Thymus (tissue), 11 donors: ENCODE measurements around the gene CCL4. TPM values are rescaled to one million over a fixed set of nuclear protein-coding genes. Genes with fewer than 3 reads are reported as not detected.

ENCODE experiments used
- DNase-seq, 9 donors: peaks; one replicate each; pipeline ENCODE4 v3.0.0-alpha.2; 2013; ENCODE audit warnings: low spot score in 9 of 9, low read depth in 6 of 9, missing footprints in 1 of 9
- H3K27ac ChIP-seq, 2 donors: one replicate each; pipeline ENCODE4 v1.5.1; 2013; ENCODE audit warnings: control low read depth in 1 of 2, low read depth in 1 of 2, low read length in 1 of 2, mild to moderate bottlenecking in 1 of 2, moderate library complexity in 1 of 2
- H3K27me3 ChIP-seq, 2 donors: one replicate each; pipeline ENCODE4 v1.5.1; 2013; ENCODE audit warnings: low read length in 1 of 2; ENCODE audit not compliant: control insufficient read depth in 2 of 2, insufficient read depth in 1 of 2
- H3K36me3 ChIP-seq, 2 donors: one replicate each; pipeline ENCODE4 v1.5.1; 2013; ENCODE audit warnings: low read length in 1 of 2, mild to moderate bottlenecking in 1 of 2, moderate library complexity in 1 of 2; ENCODE audit not compliant: control insufficient read depth in 2 of 2, insufficient read depth in 2 of 2
- H3K4me1 ChIP-seq, 2 donors: one replicate each; pipeline ENCODE4 v1.5.1; 2013; ENCODE audit warnings: low read length in 2 of 2; ENCODE audit not compliant: control insufficient read depth in 2 of 2, insufficient read depth in 2 of 2
- H3K4me3 ChIP-seq, 2 donors: one replicate each; pipeline ENCODE4 v1.5.1; 2013; ENCODE audit warnings: low read length in 2 of 2, control low read depth in 1 of 2, mild to moderate bottlenecking in 1 of 2
- H3K9me3 ChIP-seq, 2 donors: one replicate each; pipeline ENCODE4 v1.5.1; 2013; ENCODE audit warnings: low read length in 1 of 2, mild to moderate bottlenecking in 1 of 2; ENCODE audit not compliant: control insufficient read depth in 2 of 2, insufficient read depth in 1 of 2
- WGBS: extraction: QIAGEN DNeasy Blood & Tissue Kit; methylation state at CpG from one replicate; pipeline ENCODE4 v1.1.7; 2013; 5-methylcytosine and 5-hydroxymethylcytosine counted together
- polyA plus RNA-seq: library from polyadenylated mRNA; stranded (reverse); fragments of 200-250 nt; gene quantifications from one replicate; pipeline ENCODE4 v1.2.3, GENCODE V29; 2013
- total RNA-seq: library from RNA; stranded (reverse); fragments of 120-200 nt; gene quantifications from one replicate; pipeline ENCODE4 v1.2.4, GENCODE V29; 2013
- donor health status: healthy.

CCL4 gene
- total and polyA plus RNA-seq, 2 donors = 7.3 to 15.4 TPM

- H3K9me3 ChIP-seq = no peaks in the 10 kb centered on the region
- no peak overlapping the region for H3K27ac ChIP-seq
- H3K4me3 ChIP-seq = no peak overlapping the region
- 92% methylated on average over 5 of the region's 5 CpGs for WGBS
- H3K4me1 ChIP-seq = no peaks in the 10 kb centered on the region
- DNase-seq = no peak
- peaks cover 0 to 6% of the 10 kb centered on the region in 2 donors for H3K27me3 ChIP-seq
- no peaks in the 10 kb centered on the region for H3K36me3 ChIP-seq
These were observed 41.5 kb downstream of the CCL4 start for GRCh38 chr17:36144981-36145729.

- H3K36me3 ChIP-seq = no peaks in the 10 kb centered on the region
- no peak for DNase-seq
- H3K4me1 ChIP-seq = no peaks in the 10 kb centered on the region
- no peak overlapping the region for H3K4me3 ChIP-seq
- H3K9me3 ChIP-seq = no peaks in the 10 kb centered on the region
- 96% methylated on average over 3 of the region's 3 CpGs for WGBS
- H3K27me3 ChIP-seq = peaks cover 0 to 6% of the 10 kb centered on the region in 2 donors
- H3K27ac ChIP-seq = no peak overlapping the region
These were observed 44.0 kb downstream of the CCL4 start for GRCh38 chr17:36147601-36148000.

- peak in 8 of 9 donors; percentile 17 to 60 (median 35) for DNase-seq
- Histone ChIP-seq H3K4me3 (no peak overlapping the region), H3K9me3 (no peaks in the 10 kb centered on the region), H3K4me1 (no peaks in the 10 kb centered on the region), H3K27ac (no peak overlapping the region), H3K36me3 (no peaks in the 10 kb centered on the region), H3K27me3 (peaks cover 0 to 9% of the 10 kb centered on the region in 2 donors)
- WGBS = 48% methylated on average over 6 of the region's 6 CpGs
These were observed 45.1 kb downstream of the CCL4 start for GRCh38 chr17:36148559-36149295.

- 66% methylated on average over 11 of the region's 11 CpGs for WGBS
- Histone ChIP-seq H3K27ac (no peak overlapping the region), H3K4me1 (no peaks in the 10 kb centered on the region), H3K4me3 (no peak overlapping the region), H3K27me3 (peaks cover 0 to 9% of the 10 kb centered on the region in 2 donors), H3K36me3 (no peaks in the 10 kb centered on the region), H3K9me3 (no peaks in the 10 kb centered on the region)
- no peak for DNase-seq
These were observed 45.7 kb downstream of the CCL4 start for GRCh38 chr17:36149296-36149820.

- 90% methylated on average over 4 of the region's 4 CpGs for WGBS
- no peak overlapping the region for H3K27ac ChIP-seq
These were observed 48.4 kb downstream of the CCL4 start for GRCh38 chr17:36151891-36152638.

GRCh38 chr17:36152639-36153120 lies 49.1 kb downstream of the CCL4 start:
- DNase-seq = no peak
- 97% methylated on average over 8 of the region's 8 CpGs for WGBS
- Histone ChIP-seq H3K4me1 (no peaks in the 10 kb centered on the region), H3K36me3 (no peaks in the 10 kb centered on the region), H3K4me3 (no peak overlapping the region), H3K9me3 (no peaks in the 10 kb centered on the region), H3K27ac (no peak overlapping the region), H3K27me3 (peaks cover 0 to 9% of the 10 kb centered on the region in 2 donors)

More at GRCh38 chr17:36151891-36152638, 48.4 kb downstream of the CCL4 start:
- Histone ChIP-seq H3K27me3 (peaks cover 0 to 9% of the 10 kb centered on the region in 2 donors), H3K4me3 (no peak overlapping the region), H3K4me1 (no peaks in the 10 kb centered on the region), H3K9me3 (no peaks in the 10 kb centered on the region), H3K36me3 (no peaks in the 10 kb centered on the region)
- no peak for DNase-seq

GRCh38 chr17:36153895-36154610 lies 50.4 kb downstream of the CCL4 start:
- no peak overlapping the region for H3K4me3 ChIP-seq
- no peaks in the 10 kb centered on the region for H3K9me3 ChIP-seq
- H3K36me3 ChIP-seq = no peaks in the 10 kb centered on the region
- WGBS = 88% methylated on average over 10 of the region's 10 CpGs
- H3K27ac ChIP-seq = no peak overlapping the region
- H3K4me1 ChIP-seq = no peaks in the 10 kb centered on the region
- peaks cover 0 to 7% of the 10 kb centered on the region in 2 donors for H3K27me3 ChIP-seq
- DNase-seq = no peak
